Adrenal gland (tissue), 12 donors: ENCODE results near the gene MICU2. TPM values are rescaled to one million over a fixed set of nuclear protein-coding genes. Genes with fewer than 3 reads are reported as not detected.

Source experiments
- DNase-seq, 7 donors: peaks; one replicate each; pipeline ENCODE4 v3.0.0-alpha.2; 2019 to 2020
- H3K27ac ChIP-seq, 5 donors: fragments of 200-600 bp; sonication (generic) in 4 of 5; 1 replicate in 3 of 5; 2 replicates in 2 of 5; pipeline versions ENCODE4 v1.5.1 to v1.8.0; 2016 to 2020; ENCODE audit warnings: mild to moderate bottlenecking in 1 of 5
- H3K27me3 ChIP-seq: fragments of 200-600 bp; 2 replicates; pipeline ENCODE4 v1.8.0; 2021
- H3K36me3 ChIP-seq, 2 donors: fragments of 200-600 bp; replicated peaks in 1 of 2; 1 replicate in 1 of 2; 2 replicates in 1 of 2; pipeline versions ENCODE4 v1.5.1 to v1.8.0; 2018 to 2022
- H3K4me1 ChIP-seq, 2 donors: fragments of 200-600 bp; replicated peaks in 1 of 2; 1 replicate in 1 of 2; 2 replicates in 1 of 2; pipeline versions ENCODE4 v1.5.1 to v1.8.0; 2018 to 2021
- H3K4me3 ChIP-seq, 4 donors: fragments of 200-600 bp; sonication (generic) in 3 of 4; one replicate each; pipeline ENCODE4 v1.5.1; 2016 to 2018
- H3K9me3 ChIP-seq, 3 donors: fragments of 200-600 bp; sonication (generic) in 1 of 3; replicated peaks in 1 of 3; 1 replicate in 2 of 3; 2 replicates in 1 of 3; pipeline versions ENCODE4 v1.5.1 to v1.8.0; 2016 to 2021
- CTCF ChIP-seq, 6 experiments: fragments of 450-650 bp in 4 of 6; fragments of 200-600 bp in 2 of 6; sonication (generic) in 1 of 6; IDR thresholded peaks; 1 replicate in 5 of 6; 2 replicates in 1 of 6; pipeline versions ENCODE4 v1.5.1 to v1.8.0; 2016 to 2021; ENCODE audit warnings: antibody characterized with exemption in 6 of 6, mild to moderate bottlenecking in 2 of 6, moderate library complexity in 1 of 6
- POLR2A ChIP-seq, 2 donors: fragments of 450-650 bp; IDR thresholded peaks; one replicate each; pipeline ENCODE4 v1.6.1; 2017; ENCODE audit warnings: antibody characterized with exemption in 2 of 2, mild to moderate bottlenecking in 2 of 2, moderate library complexity in 1 of 2
- WGBS, 4 donors: extraction: QIAGEN DNeasy Blood & Tissue Kit in 2 of 4; methylation state at CpG; one replicate each; pipeline versions ENCODE4 v1.1.5 to v1.1.7; 2013 to 2017; 5-methylcytosine and 5-hydroxymethylcytosine counted together
- intact Hi-C, 2 donors: fragments of 100-400 bp; cut with DNase I; formaldehyde crosslinking; loops; one replicate each; pipeline versions ENCODE4 v1.14.1 to v1.15.0; 2022 to 2023
- polyA plus RNA-seq, 3 donors: library from polyadenylated mRNA; stranded (reverse); fragments of 200-250 nt in 2 of 3; fragments of 350-450 nt in 1 of 3; fragmentation: Illumina TruSeq in 1 of 3; extraction: RNeasy Lipid Tissue Mini Kit (QIAGEN cat#74804) in 1 of 3; gene quantifications; one replicate each; pipeline ENCODE4 v1.2.3, GENCODE V29; 2013 to 2014
- total RNA-seq, 9 donors: library from RNA; depleted of rRNA in 4 of 9; stranded (reverse); fragments of >200 nt in 4 of 9; fragments of 120-200 nt in 1 of 9; fragmentation: NEBNext Ultra II Directional in 1 of 9; extraction: Animal tissue kit (Norgen Biotek cat#: 25700) in 1 of 9; gene quantifications; one replicate each; pipeline versions ENCODE4 v1.1.0 to v1.2.4, GENCODE V29; 2013 to 2023
- donor health status: healthy with polysubstance abuse.
- donor health status: Bipolar disorder and iron deficiency.
- donor health status: DM: yes; HTN: yes; CAD: no.
- donor health status: DM: no; HTN: no; CAD: no.
- donor health status: DM: no; HTN: no; CAD: no.
- donor health status: DM: yes; HTN: yes; CAD: no.

Gene MICU2
- total and polyA plus RNA-seq, 12 donors, result 39.7 to 157 (median 59.7) TPM

DNA sequence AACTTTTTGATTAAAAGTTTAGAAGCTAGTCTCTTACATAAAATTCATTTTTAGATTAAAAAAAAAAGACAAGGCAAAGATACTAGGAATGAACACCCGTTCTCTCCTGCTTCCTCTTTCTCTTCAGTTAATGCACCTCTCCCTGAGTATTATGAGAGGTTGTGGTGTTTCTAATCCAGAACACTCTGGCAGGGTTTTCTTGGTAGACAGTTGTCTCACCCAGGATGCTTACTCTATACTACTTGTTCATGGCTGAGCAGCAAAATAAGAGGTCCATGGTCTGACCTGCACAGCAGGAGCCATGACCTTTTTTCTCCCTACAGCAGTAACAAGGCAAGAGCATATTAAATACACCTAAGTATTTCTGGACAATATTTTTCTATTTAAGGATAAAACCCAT, 62.0 kb downstream of the MICU2 start:
- H3K27me3 ChIP-seq, result no peaks in the 10 kb centered on the region
- WGBS, 4 donors, result 69 to 76% (median 73%) methylated on average over 1 of the region's 1 CpG
- peaks cover 0 to 28% of the 10 kb centered on the region in 2 donors for H3K4me1 ChIP-seq
- H3K4me3 ChIP-seq, result no peak overlapping the region
- TF ChIP-seq CTCF (IDR thresholded peaks at IDR 0.05) (no peak), POLR2A (IDR thresholded peaks at IDR 0.05) (no peak)
- no peak for DNase-seq
- no peak overlapping the region for H3K27ac ChIP-seq
- intact Hi-C loops, result no loop called here
- H3K9me3 ChIP-seq, result no peaks in the 10 kb centered on the region
- H3K36me3 ChIP-seq, result no peaks in the 10 kb centered on the region

DNA sequence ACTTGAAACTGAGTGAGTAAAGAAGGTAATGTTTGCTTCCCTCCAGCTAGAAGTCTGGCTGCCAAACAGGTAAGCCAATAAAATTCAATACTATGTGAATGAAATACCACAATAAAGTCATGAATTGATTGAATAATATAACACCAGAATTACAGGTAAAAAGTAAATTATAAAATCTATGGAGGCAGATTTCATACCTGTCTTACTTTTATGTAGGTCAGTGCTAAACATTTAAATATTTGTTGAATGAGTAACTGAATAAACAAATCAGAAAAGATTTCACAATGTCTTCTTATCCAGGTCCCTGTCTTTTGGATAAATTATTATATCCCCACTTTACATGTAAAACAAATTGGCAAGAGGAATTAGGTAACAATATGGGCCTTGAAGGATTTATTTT, 62.7 kb downstream of the MICU2 start:
- no peaks in the 10 kb centered on the region for H3K9me3 ChIP-seq
- H3K36me3 ChIP-seq, result no peaks in the 10 kb centered on the region
- no peaks in the 10 kb centered on the region for H3K27me3 ChIP-seq
- DNase-seq, result no peak
- H3K27ac ChIP-seq, result no peak overlapping the region
- H3K4me3 ChIP-seq, result no peak overlapping the region
- TF ChIP-seq CTCF (IDR thresholded peaks at IDR 0.05) (no peak), POLR2A (IDR thresholded peaks at IDR 0.05) (no peak)
- H3K4me1 ChIP-seq, result peaks cover 0 to 32% of the 10 kb centered on the region in 2 donors
- intact Hi-C loops, result no loop called here

DNA sequence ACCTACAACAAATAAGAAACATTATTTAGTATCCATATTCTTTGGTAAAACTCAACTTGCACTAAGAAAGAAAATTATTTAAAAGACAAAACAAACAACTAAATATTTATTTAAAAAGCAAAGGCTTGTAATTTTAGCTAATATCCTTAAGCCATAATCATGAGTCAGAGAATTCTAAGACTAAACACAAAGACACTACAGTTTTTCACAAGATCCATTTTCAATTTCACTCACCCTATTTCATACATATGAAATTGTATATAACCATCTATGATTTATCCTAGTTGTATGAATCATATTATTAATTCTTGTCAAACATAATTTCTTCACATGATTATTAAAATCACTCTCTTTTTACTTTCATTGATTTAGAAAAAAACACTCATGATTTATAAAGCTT, 64.3 kb downstream of the MICU2 start:
- intact Hi-C loops, result no loop called here
- TF ChIP-seq POLR2A (IDR thresholded peaks at IDR 0.05), result no peak
- TF ChIP-seq CTCF (IDR thresholded peaks at IDR 0.05), result no peak
- no peak overlapping the region for H3K27ac ChIP-seq

GRCh38 chr13:21538753-21539152, 65.2 kb downstream of the MICU2 start:
- peaks cover 0 to 32% of the 10 kb centered on the region in 2 donors for H3K4me1 ChIP-seq
- H3K4me3 ChIP-seq, result no peak overlapping the region
- no peaks in the 10 kb centered on the region for H3K27me3 ChIP-seq
- DNase-seq, result no peak
- intact Hi-C loops, result no loop called here
- H3K36me3 ChIP-seq, result no peaks in the 10 kb centered on the region
- 53 to 67% (median 64%) methylated on average over 1 of the region's 1 CpG for WGBS, 4 donors
- no peak for TF ChIP-seq POLR2A (IDR thresholded peaks at IDR 0.05)
- no peak for TF ChIP-seq CTCF (IDR thresholded peaks at IDR 0.05)
- no peak overlapping the region for H3K27ac ChIP-seq
- no peaks in the 10 kb centered on the region for H3K9me3 ChIP-seq

More for the DNA sequence above, 64.3 kb downstream of the MICU2 start:
- peaks cover 0 to 32% of the 10 kb centered on the region in 2 donors for H3K4me1 ChIP-seq
- no peaks in the 10 kb centered on the region for H3K36me3 ChIP-seq
- no peaks in the 10 kb centered on the region for H3K27me3 ChIP-seq
- no peaks in the 10 kb centered on the region for H3K9me3 ChIP-seq
- no peak overlapping the region for H3K4me3 ChIP-seq
- no peak for DNase-seq
